Measurements from ENCODE around the gene HOXD3. TPM values are rescaled to one million over a fixed set of nuclear protein-coding genes. Genes with fewer than 3 reads are reported as not detected.

The HOXD3 gene
- total and polyA plus RNA-seq, 2 experiments from 2014 or later: not detected

GRCh38 chr2:176150584-176151441 lies 6.3 kb upstream of the HOXD3 start (continued):
- TF ChIP-seq ZNF462 (CRISPR knock-in tag; IDR thresholded peaks at IDR 0.05) (no peak), ZNF114 (CRISPR knock-in tag; IDR thresholded peaks at IDR 0.05) (no peak)

GRCh38 chr2:176151442-176152287 lies 5.4 kb upstream of the HOXD3 start, which contains the start of gene HOXD4:
Gene HOXD4, plus strand, starts transcription at chr2:176151550. Its CDS starts 84 bp downstream, at chr2:176151634.
- DNase-seq (ENCODE audit: low spot score): peak; percentile 51
- Histone ChIP-seq H3K9me2 (ENCODE audit: insufficient read depth) (no peaks in the 10 kb centered on the region), H4K20me1 (replicated peaks; ENCODE audit: insufficient read depth) (peaks cover 59% of the 10 kb centered on the region), H3K27me3 (ENCODE audit: insufficient read depth) (peaks cover 100% of the 10 kb centered on the region), H3K4me3 (peak within 1 kb of the TSS; percentile 34), H3K4me2 (peak within 1 kb of the TSS; percentile 44), H3K36me3 (ENCODE audit: insufficient read depth) (no peaks in the 10 kb centered on the region), H3K4me1 (ENCODE audit: insufficient read depth) (peaks cover 39% of the 10 kb centered on the region), H3K79me2 (replicated peaks; ENCODE audit: insufficient read depth) (no peaks in the 10 kb centered on the region), H2AFZ (no peak within 1 kb of the TSS), H3F3A (replicated peaks; ENCODE audit: low read depth) (peaks cover 37% of the 10 kb centered on the region), H3K27ac (ENCODE audit: low read depth) (no peak within 1 kb of the TSS)
- peak; percentile 29 for ATAC-seq
- H3K27me3 Mint-ChIP-seq (ENCODE audit: insufficient read depth, low read depth, poor library complexity): peaks cover 99% of the 10 kb centered on the region
- H3K4me1 Mint-ChIP-seq: peaks cover 26% of the 10 kb centered on the region
- H3K4me3 Mint-ChIP-seq: peak within 1 kb of the TSS; percentile 59
- no peak within 1 kb of the TSS for H3K27ac Mint-ChIP-seq
- TF ChIP-seq POLR2AphosphoS5 (IDR thresholded peaks at IDR 0.05; ENCODE audit: low read depth) (no peak), STAT1 (IDR thresholded peaks at IDR 0.05; ENCODE audit: unreplicated experiment) (no peak), NANOG (IDR thresholded peaks at IDR 0.05; ENCODE audit: borderline replicate concordance) (no peak), ZNF114 (CRISPR knock-in tag; IDR thresholded peaks at IDR 0.05) (no peak), EZH2phosphoT487 (IDR thresholded peaks at IDR 0.05; ENCODE audit: unreplicated experiment) (peak; percentile 98), EZH2 (IDR thresholded peaks at IDR 0.05; ENCODE audit: low read depth, unreplicated experiment) (peak; percentile 95), ZNF462 (CRISPR knock-in tag; IDR thresholded peaks at IDR 0.05) (no peak)
- H3K9me3 Mint-ChIP-seq: peaks cover 4% of the 10 kb centered on the region; the same call in 1 of the 3 replicates
- no peaks in the 10 kb centered on the region for H3K36me3 Mint-ChIP-seq (ENCODE audit: low read depth)
